SK-N-SH treated with all-trans-retinoic acid at 6 μM for 48 hours (cell line): Measurements from ENCODE around the gene COX5A.

ENCODE experiments used
- ATAC-seq: fragments of 200-7000 bp; cut with Tn5 transposase; 3 replicates; pipeline ENCODE4 v1.9.1; 2020; ENCODE audit warnings: mild to moderate bottlenecking, moderate library complexity
- ARNTL ChIP-seq: fragments of 450-650 bp; formaldehyde crosslinking; IDR thresholded peaks from 2 replicates; pipeline ENCODE4 v1.5.0; 2020; ENCODE audit warnings: low read depth, mild to moderate bottlenecking, moderate library complexity, borderline replicate concordance
- BACH2 ChIP-seq: fragments of 250-450 bp; sonication (Bioruptor Pico); IDR thresholded peaks from 2 replicates; pipeline ENCODE4 v1.9.0; 2021; ENCODE audit warnings: mild to moderate bottlenecking, borderline replicate concordance
- CREB5 ChIP-seq: fragments of 250-450 bp; sonication (Bioruptor Pico); IDR thresholded peaks from 2 replicates; pipeline ENCODE4 v1.5.1; 2020; ENCODE audit warnings: low read depth, mild to moderate bottlenecking, moderate library complexity
- CSRNP3 ChIP-seq: fragments of 250-450 bp; sonication (Bioruptor Pico); IDR thresholded peaks from 2 replicates; pipeline ENCODE4 v1.5.1; 2021; ENCODE audit warnings: mild to moderate bottlenecking, moderate library complexity
- ESRRG ChIP-seq: fragments of 250-450 bp; sonication (Bioruptor Pico); IDR thresholded peaks from 2 replicates; pipeline ENCODE4 v1.6.1; 2021; ENCODE audit warnings: mild to moderate bottlenecking
- GLIS3 ChIP-seq: fragments of 250-450 bp; sonication (Bioruptor Pico); IDR thresholded peaks from 2 replicates; pipeline ENCODE4 v1.5.0; 2020; ENCODE audit warnings: mild to moderate bottlenecking, moderate library complexity
- ISL1 ChIP-seq: fragments of 250-450 bp; sonication (Bioruptor Pico); IDR thresholded peaks from 2 replicates; pipeline ENCODE4 v2.1.2; 2022; ENCODE audit warnings: mild to moderate bottlenecking, moderate library complexity
- OSR1 ChIP-seq: fragments of 250-450 bp; sonication (Bioruptor Pico); IDR thresholded peaks from 2 replicates; pipeline ENCODE4 v1.8.0; 2022; ENCODE audit warnings: moderate library complexity, mild to moderate bottlenecking, inconsistent platforms
- PATZ1 ChIP-seq: fragments of 250-450 bp; sonication (Bioruptor Pico); IDR thresholded peaks from 2 replicates; pipeline ENCODE4 v1.8.0; 2020; ENCODE audit warnings: mild to moderate bottlenecking, moderate library complexity, borderline replicate concordance
- POU6F1 ChIP-seq: fragments of 250-450 bp; sonication (Bioruptor Pico); IDR thresholded peaks from 2 replicates; pipeline ENCODE4 v1.8.0; 2021; ENCODE audit warnings: low read depth, mild to moderate bottlenecking, moderate library complexity, borderline replicate concordance
- SNAI2 ChIP-seq: fragments of 250-450 bp; sonication (Bioruptor Pico); IDR thresholded peaks from 2 replicates; pipeline ENCODE4 v1.5.0; 2020; ENCODE audit warnings: mild to moderate bottlenecking, moderate library complexity
- TCF4 ChIP-seq: fragments of 250-450 bp; sonication (Bioruptor Pico); IDR thresholded peaks from 2 replicates; pipeline ENCODE4 v1.8.0; 2021; ENCODE audit warnings: mild to moderate bottlenecking, moderate library complexity, borderline replicate concordance
- TOX ChIP-seq: fragments of 250-450 bp; sonication (Bioruptor Pico); IDR thresholded peaks from 2 replicates; pipeline ENCODE4 v1.8.0; 2021; ENCODE audit warnings: mild to moderate bottlenecking, moderate library complexity, borderline replicate concordance
- TSHZ2 ChIP-seq: fragments of 250-450 bp; sonication (Bioruptor Pico); IDR thresholded peaks from 2 replicates; pipeline ENCODE4 v1.5.0; 2020; ENCODE audit warnings: mild to moderate bottlenecking, moderate library complexity
- ZC3H10 ChIP-seq: fragments of 250-450 bp; sonication (Bioruptor Pico); IDR thresholded peaks from 2 replicates; pipeline ENCODE4 v1.5.1; 2021; ENCODE audit warnings: mild to moderate bottlenecking, moderate library complexity
- ZFP3 ChIP-seq: fragments of 250-450 bp; sonication (Bioruptor Pico); IDR thresholded peaks from 2 replicates; pipeline ENCODE4 v1.5.0; 2020; ENCODE audit warnings: mild to moderate bottlenecking, moderate library complexity
- ZFP30 ChIP-seq: fragments of 450-650 bp; formaldehyde crosslinking; IDR thresholded peaks from 2 replicates; pipeline ENCODE4 v1.5.0; 2022; ENCODE audit warnings: mild to moderate bottlenecking, moderate library complexity
- ZNF565 ChIP-seq: fragments of 450-650 bp; formaldehyde crosslinking; conservative IDR thresholded peaks from 2 replicates; pipeline ENCODE4 v1.5.0; 2020; ENCODE audit warnings: low read depth, mild to moderate bottlenecking, moderate library complexity
- ZNF8 ChIP-seq: fragments of 450-650 bp; formaldehyde crosslinking; IDR thresholded peaks from 2 replicates; pipeline ENCODE4 v1.5.0; 2020; ENCODE audit warnings: mild to moderate bottlenecking, moderate library complexity

COX5A gene

GRCh38 chr15:74885461-74885860 lies 52.4 kb downstream of the COX5A start:
- ATAC-seq, result no peak
- no peak for TF ChIP-seq SNAI2 (CRISPR knock-in tag)
- TF ChIP-seq ZFP3, result no peak
- no peak for TF ChIP-seq ZNF8 (CRISPR knock-in tag)
- TF ChIP-seq ISL1 (CRISPR knock-in tag), result no peak
- TF ChIP-seq CSRNP3, result no peak
- no peak for TF ChIP-seq ZFP30
- TF ChIP-seq OSR1 (CRISPR knock-in tag), result no peak
- TF ChIP-seq TOX, result no peak
- TF ChIP-seq POU6F1, result no peak
- TF ChIP-seq ARNTL (CRISPR knock-in tag), result no peak
- no peak for TF ChIP-seq TSHZ2 (CRISPR knock-in tag)
- TF ChIP-seq, all 23 proteins: peak for 0

- TF ChIP-seq ZFP3, result no peak
- no peak for TF ChIP-seq TCF4 (CRISPR knock-in tag)
- no peak for TF ChIP-seq BACH2 (CRISPR knock-in tag)
- no peak for TF ChIP-seq CREB5
- no peak for TF ChIP-seq OSR1 (CRISPR knock-in tag)
- TF ChIP-seq POU6F1, result no peak
- TF ChIP-seq GLIS3 (CRISPR knock-in tag), result no peak
- no peak for TF ChIP-seq ESRRG
- TF ChIP-seq ZNF565 (CRISPR knock-in tag), result no peak
- no peak for TF ChIP-seq ZC3H10 (CRISPR knock-in tag)
- TF ChIP-seq TSHZ2 (CRISPR knock-in tag), result no peak
- TF ChIP-seq ZFP30, result no peak
- TF ChIP-seq PATZ1 (CRISPR knock-in tag), result no peak
- no peak for TF ChIP-seq ZNF8 (CRISPR knock-in tag)
- TF ChIP-seq SNAI2 (CRISPR knock-in tag), result no peak
- TF ChIP-seq TOX, result no peak
- no peak for ATAC-seq
Observed at GRCh38 chr15:74884428-74885223, 53.2 kb downstream of the COX5A start.
